ENCODE measurements around the gene INTS14. TPM values are rescaled to one million over a fixed set of nuclear protein-coding genes. Genes with fewer than 3 reads are reported as not detected.

Gene INTS14
- total and polyA plus RNA-seq, 9 of the 15 experiments (the other 6 are each of a cell fraction or from before 2014, with no cell fraction given) = 30.5 to 92.4 (median 46.5) TPM

DNA sequence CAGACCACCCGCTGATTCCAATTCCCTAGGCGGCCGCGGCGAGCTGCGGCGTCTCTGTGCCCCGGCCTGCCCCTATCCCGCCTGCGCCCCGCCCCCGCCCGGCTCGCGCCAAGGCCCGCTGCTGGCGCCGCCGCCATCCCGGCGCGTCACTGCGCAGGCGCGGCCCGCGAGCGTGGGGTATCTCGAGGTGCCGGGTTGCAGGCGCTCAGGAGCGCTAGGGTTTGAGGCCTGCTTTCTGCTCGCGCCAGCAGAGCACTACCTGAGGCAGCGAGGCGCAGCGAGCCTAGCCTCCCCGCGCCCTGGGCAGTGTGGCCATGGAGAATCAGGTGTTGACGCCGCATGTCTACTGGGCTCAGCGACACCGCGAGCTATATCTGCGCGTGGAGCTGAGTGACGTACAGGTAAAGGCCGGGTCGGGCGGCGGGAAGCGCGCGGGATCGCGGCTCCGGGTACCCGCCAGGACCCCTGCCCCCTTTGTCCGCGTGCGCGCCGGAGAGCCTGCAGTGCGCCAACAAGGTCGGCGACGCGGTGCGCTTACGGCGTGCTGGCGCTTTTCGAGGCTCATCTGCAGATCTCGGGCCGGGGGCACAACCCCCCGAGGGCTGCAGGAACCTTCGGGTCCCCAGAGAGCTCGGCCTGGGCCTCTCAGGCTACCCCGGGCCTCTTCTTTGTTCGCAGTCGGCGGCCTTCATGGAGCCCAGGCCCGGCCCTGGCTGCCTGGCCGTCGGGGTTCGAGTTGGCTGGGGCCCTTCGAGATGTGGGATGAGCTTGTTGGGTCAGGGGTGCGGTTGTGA, 80.4 kb downstream of the INTS14 start, which contains the start of gene HACD3 (continued):
- TF ChIP-seq, protein P1, sequence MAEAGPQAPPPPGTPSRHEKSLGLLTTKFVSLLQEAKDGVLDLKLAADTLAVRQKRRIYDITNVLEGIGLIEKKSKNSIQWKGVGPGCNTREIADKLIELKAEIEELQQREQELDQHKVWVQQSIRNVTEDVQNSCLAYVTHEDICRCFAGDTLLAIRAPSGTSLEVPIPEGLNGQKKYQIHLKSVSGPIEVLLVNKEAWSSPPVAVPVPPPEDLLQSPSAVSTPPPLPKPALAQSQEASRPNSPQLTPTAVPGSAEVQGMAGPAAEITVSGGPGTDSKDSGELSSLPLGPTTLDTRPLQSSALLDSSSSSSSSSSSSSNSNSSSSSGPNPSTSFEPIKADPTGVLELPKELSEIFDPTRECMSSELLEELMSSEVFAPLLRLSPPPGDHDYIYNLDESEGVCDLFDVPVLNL (CRISPR knock-in tag; IDR thresholded peaks at IDR 0.05; ENCODE audit: low read depth) = no peak
- no peak for TF ChIP-seq RBM34 (IDR thresholded peaks at IDR 0.05; ENCODE audit: borderline replicate concordance, insufficient read depth, low read length)
- TF ChIP-seq, protein P2, sequence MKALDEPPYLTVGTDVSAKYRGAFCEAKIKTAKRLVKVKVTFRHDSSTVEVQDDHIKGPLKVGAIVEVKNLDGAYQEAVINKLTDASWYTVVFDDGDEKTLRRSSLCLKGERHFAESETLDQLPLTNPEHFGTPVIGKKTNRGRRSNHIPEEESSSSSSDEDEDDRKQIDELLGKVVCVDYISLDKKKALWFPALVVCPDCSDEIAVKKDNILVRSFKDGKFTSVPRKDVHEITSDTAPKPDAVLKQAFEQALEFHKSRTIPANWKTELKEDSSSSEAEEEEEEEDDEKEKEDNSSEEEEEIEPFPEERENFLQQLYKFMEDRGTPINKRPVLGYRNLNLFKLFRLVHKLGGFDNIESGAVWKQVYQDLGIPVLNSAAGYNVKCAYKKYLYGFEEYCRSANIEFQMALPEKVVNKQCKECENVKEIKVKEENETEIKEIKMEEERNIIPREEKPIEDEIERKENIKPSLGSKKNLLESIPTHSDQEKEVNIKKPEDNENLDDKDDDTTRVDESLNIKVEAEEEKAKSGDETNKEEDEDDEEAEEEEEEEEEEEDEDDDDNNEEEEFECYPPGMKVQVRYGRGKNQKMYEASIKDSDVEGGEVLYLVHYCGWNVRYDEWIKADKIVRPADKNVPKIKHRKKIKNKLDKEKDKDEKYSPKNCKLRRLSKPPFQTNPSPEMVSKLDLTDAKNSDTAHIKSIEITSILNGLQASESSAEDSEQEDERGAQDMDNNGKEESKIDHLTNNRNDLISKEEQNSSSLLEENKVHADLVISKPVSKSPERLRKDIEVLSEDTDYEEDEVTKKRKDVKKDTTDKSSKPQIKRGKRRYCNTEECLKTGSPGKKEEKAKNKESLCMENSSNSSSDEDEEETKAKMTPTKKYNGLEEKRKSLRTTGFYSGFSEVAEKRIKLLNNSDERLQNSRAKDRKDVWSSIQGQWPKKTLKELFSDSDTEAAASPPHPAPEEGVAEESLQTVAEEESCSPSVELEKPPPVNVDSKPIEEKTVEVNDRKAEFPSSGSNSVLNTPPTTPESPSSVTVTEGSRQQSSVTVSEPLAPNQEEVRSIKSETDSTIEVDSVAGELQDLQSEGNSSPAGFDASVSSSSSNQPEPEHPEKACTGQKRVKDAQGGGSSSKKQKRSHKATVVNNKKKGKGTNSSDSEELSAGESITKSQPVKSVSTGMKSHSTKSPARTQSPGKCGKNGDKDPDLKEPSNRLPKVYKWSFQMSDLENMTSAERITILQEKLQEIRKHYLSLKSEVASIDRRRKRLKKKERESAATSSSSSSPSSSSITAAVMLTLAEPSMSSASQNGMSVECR (CRISPR knock-in tag; IDR thresholded peaks at IDR 0.05) = peak; percentile 67; the same call in 1 of the 2 replicates
- no peak for TF ChIP-seq CBFA2T2 (conservative IDR thresholded peaks at IDR 0.05)
- no peak for TF ChIP-seq ZNF253 (CRISPR knock-in tag; conservative IDR thresholded peaks at IDR 0.05)
- TF ChIP-seq ELF4 (CRISPR knock-in tag; IDR thresholded peaks at IDR 0.05) = no peak
- no peak for TF ChIP-seq BDP1 (IDR thresholded peaks at IDR 0.05; ENCODE audit: insufficient read depth, insufficient read length)
- TF ChIP-seq, protein P3, sequence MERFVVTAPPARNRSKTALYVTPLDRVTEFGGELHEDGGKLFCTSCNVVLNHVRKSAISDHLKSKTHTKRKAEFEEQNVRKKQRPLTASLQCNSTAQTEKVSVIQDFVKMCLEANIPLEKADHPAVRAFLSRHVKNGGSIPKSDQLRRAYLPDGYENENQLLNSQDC (CRISPR knock-in tag; IDR thresholded peaks at IDR 0.05) = no peak
- TF ChIP-seq GTF2F1 (IDR thresholded peaks at IDR 0.05; ENCODE audit: low read depth, low read length) = peak; percentile 64; the same call in 1 of the 2 replicates
- peak; percentile 26; the same call in 1 of the 2 replicates for TF ChIP-seq ZEB2 (IDR thresholded peaks at IDR 0.05)
- no peak for TF ChIP-seq MCM7 (IDR thresholded peaks at IDR 0.05)
- peak; percentile 57 for TF ChIP-seq ATF7 (IDR thresholded peaks at IDR 0.05)
- no peak for TF ChIP-seq ZNF507 (tag; conservative IDR thresholded peaks at IDR 0.05)
